IPS DF 6.9 (cell line): ENCODE results near the gene KRT85.

Experiments used
- DNase-seq: peaks from one replicate; pipeline ENCODE4 v3.0.0-alpha.2; 2013; ENCODE audit warnings: low read depth, low spot score
- H3K27ac ChIP-seq: one replicate; pipeline ENCODE4 v1.5.1; 2013; ENCODE audit warnings: low read length, control low read depth
- H3K27me3 ChIP-seq: 2 replicates; pipeline ENCODE4 v1.6.1; 2013; ENCODE audit warnings: mild to moderate bottlenecking, low read length; ENCODE audit not compliant: control insufficient read depth, insufficient read depth
- H3K36me3 ChIP-seq: 2 replicates; pipeline ENCODE4 v1.6.1; 2013; ENCODE audit warnings: low read length; ENCODE audit not compliant: control insufficient read depth, insufficient read depth
- H3K4me1 ChIP-seq: 2 replicates; pipeline ENCODE4 v1.6.1; 2013; ENCODE audit warnings: low read length; ENCODE audit not compliant: control insufficient read depth, insufficient read depth
- H3K4me3 ChIP-seq: 2 replicates; pipeline ENCODE4 v1.5.1; 2013; ENCODE audit warnings: mild to moderate bottlenecking, low read length
- H3K9me3 ChIP-seq: 2 replicates; pipeline ENCODE4 v1.6.1; 2013; ENCODE audit warnings: low read length, inconsistent platforms; ENCODE audit not compliant: control insufficient read depth, insufficient read depth
- WGBS: extraction: QIAGEN DNeasy Blood & Tissue Kit; methylation state at CpG from one replicate; pipeline ENCODE4 v1.1.7; 2013; ENCODE audit warnings: mixed read lengths, missing lambda C conversion rate; ENCODE audit not compliant: insufficient read length, insufficient coverage; 5-methylcytosine and 5-hydroxymethylcytosine counted together

KRT85 gene

DNA sequence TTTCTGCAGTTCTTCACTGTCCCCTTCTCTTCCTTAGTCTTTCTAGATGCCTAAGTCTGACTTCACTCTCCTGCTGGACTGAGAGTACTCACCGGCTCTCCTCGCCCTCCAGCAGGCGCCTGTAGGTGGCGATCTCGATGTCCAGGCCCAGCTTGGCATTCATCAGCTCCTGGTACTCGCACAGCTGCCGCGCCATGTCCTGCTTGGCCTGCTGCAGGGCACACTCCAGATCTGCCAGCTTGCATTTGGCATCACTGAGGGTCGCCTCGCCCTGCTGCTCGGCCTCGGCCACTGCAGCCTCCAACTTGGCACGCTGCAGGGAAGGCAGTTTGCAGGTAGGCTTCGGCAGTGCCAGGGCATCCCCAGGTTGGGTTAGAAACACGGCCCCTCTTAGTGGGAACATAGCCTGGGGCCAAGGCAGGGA, 13.0 kb upstream of the KRT85 start:
- H3K9me3 ChIP-seq: no peaks in the 10 kb centered on the region
- no peaks in the 10 kb centered on the region for H3K27me3 ChIP-seq
- no CpG with 5 or more reads among the region's 15 CpGs for WGBS
- peak; percentile 18 for DNase-seq
- H3K27ac ChIP-seq: no peak overlapping the region
- no peak overlapping the region for H3K4me3 ChIP-seq
- no peaks in the 10 kb centered on the region; the same call in 1 of the 2 replicates for H3K4me1 ChIP-seq
- H3K36me3 ChIP-seq: no peaks in the 10 kb centered on the region

GRCh38 chr12:52379536-52379935, 12.3 kb upstream of the KRT85 start:
- Histone ChIP-seq H3K36me3 (no peaks in the 10 kb centered on the region), H3K9me3 (no peaks in the 10 kb centered on the region), H3K27me3 (no peaks in the 10 kb centered on the region), H3K4me3 (no peak overlapping the region), H3K4me1 (no peaks in the 10 kb centered on the region; the same call in 1 of the 2 replicates), H3K27ac (no peak overlapping the region)
- no peak for DNase-seq
- WGBS: no CpG with 5 or more reads among the region's 6 CpGs

GRCh38 chr12:52378091-52378490, 10.8 kb upstream of the KRT85 start:
- Histone ChIP-seq H3K36me3 (no peaks in the 10 kb centered on the region), H3K9me3 (no peaks in the 10 kb centered on the region), H3K4me1 (no peaks in the 10 kb centered on the region; the same call in 1 of the 2 replicates), H3K27ac (no peak overlapping the region), H3K4me3 (no peak overlapping the region), H3K27me3 (no peaks in the 10 kb centered on the region)
- DNase-seq: no peak
- WGBS: no CpG with 5 or more reads among the region's 19 CpGs

DNA sequence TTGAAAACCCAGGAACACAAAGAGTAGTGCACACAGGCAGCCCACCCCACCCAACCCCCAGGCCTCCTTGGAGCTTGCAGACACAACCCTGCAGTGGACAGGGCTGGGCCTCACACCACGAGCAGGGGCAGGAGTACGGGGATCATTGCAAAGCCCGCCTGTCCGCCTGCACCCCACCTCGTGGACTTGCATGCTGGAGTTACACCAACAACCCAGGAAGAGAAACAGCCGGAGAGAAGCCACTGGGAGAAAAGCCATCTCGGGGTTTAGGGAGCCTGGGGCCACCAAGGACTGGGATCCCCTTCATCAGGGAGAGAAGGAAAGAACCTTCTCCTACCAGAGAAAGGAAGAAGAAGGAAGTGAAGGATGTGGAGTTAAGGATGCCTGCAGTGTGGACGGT, 10.0 kb upstream of the KRT85 start:
- Histone ChIP-seq H3K9me3 (no peaks in the 10 kb centered on the region), H3K4me3 (no peak overlapping the region), H3K4me1 (no peaks in the 10 kb centered on the region; the same call in 1 of the 2 replicates), H3K27me3 (no peaks in the 10 kb centered on the region), H3K27ac (no peak overlapping the region), H3K36me3 (no peaks in the 10 kb centered on the region)
- no CpG with 5 or more reads among the region's 8 CpGs for WGBS
- DNase-seq: no peak

DNA sequence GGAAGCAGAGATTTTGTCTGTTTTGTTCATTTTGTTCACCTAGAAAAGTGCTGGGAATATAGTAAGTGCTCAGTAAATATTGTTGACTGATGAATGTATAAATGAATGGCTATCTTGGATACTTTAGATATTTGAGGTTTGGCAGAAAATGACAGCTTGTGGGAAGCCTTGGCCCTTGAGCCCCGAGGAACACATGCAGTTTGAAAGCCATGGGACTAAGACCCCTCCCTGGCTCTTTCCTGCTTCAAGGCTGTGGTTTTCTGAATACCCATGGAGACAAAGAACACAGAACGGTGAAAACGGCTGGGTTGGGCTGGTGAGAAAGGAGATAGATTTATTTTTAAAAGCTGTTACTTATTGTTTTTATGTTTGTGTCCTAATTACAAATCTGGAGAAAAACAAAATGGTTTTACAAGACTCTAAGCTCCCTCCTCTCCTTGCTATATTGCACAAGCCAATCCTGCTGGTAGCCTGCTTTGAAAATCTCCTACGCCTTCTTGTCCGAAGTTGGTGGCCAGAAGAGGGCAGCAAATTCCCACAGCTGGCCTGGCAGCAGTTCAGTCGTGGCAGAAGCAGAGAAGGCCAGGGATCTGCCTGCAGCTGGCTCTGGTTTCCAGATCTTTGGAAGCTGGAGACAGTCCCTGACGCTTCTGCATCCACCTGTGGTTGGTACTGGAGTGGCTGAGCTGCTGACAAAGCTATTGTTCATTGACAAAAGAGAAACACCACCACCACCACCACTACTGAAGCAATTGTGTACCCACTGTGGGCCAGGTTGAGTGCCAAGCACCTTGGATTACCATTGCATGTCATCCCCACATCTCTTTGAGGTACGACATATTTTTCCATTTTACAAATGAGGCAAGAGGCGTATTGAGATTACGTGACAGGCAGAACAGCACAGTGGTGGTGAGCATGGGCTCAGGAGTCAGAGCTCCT, 5.2 kb upstream of the KRT85 start:
- Histone ChIP-seq H3K36me3 (no peaks in the 10 kb centered on the region), H3K9me3 (no peaks in the 10 kb centered on the region), H3K27me3 (no peaks in the 10 kb centered on the region), H3K27ac (no peak overlapping the region), H3K4me3 (no peak overlapping the region), H3K4me1 (no peaks in the 10 kb centered on the region)
- peak; percentile 47 for DNase-seq
- no CpG with 5 or more reads among the region's 10 CpGs for WGBS

DNA sequence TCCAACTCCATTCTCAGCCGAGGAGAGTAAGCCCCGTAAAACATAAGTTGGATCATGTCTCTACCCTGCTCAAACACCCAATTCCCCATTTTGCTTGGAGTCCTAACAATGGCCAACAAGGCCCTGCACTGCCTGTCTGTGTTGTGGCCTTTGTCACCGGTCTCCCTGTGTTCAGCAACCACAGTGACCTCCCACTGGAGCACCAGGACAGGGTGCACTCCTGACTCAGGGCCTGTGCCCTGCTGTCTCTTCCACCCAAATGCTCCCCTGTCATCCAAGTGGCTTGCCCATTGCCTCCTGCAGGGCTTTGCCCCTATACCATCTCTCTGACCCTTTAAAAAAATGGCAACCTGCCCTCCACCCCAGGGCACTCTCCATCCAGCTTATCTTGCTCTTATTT, 4.4 kb upstream of the KRT85 start:
- H3K36me3 ChIP-seq: no peaks in the 10 kb centered on the region
- H3K4me3 ChIP-seq: no peak overlapping the region
- no peaks in the 10 kb centered on the region for H3K9me3 ChIP-seq
- no peak overlapping the region for H3K27ac ChIP-seq
- H3K4me1 ChIP-seq: no peaks in the 10 kb centered on the region
- WGBS: no CpG with 5 or more reads among the region's 3 CpGs
- DNase-seq: no peak
- H3K27me3 ChIP-seq: no peaks in the 10 kb centered on the region

GRCh38 chr12:52370926-52371608, 3.8 kb upstream of the KRT85 start:
- no peaks in the 10 kb centered on the region for H3K27me3 ChIP-seq
- H3K4me1 ChIP-seq: no peaks in the 10 kb centered on the region
- H3K4me3 ChIP-seq: no peak overlapping the region
- no peaks in the 10 kb centered on the region for H3K36me3 ChIP-seq
- WGBS: no CpG with 5 or more reads among the region's 12 CpGs
- no peaks in the 10 kb centered on the region for H3K9me3 ChIP-seq
- H3K27ac ChIP-seq: no peak overlapping the region
- no peak for DNase-seq

GRCh38 chr12:52369809-52370208, 2.5 kb upstream of the KRT85 start:
- Histone ChIP-seq H3K27ac (no peak overlapping the region), H3K36me3 (no peaks in the 10 kb centered on the region), H3K27me3 (no peaks in the 10 kb centered on the region), H3K4me1 (no peaks in the 10 kb centered on the region), H3K9me3 (no peaks in the 10 kb centered on the region), H3K4me3 (no peak overlapping the region)
- no peak for DNase-seq
- WGBS: no CpG with 5 or more reads among the region's 6 CpGs

DNA sequence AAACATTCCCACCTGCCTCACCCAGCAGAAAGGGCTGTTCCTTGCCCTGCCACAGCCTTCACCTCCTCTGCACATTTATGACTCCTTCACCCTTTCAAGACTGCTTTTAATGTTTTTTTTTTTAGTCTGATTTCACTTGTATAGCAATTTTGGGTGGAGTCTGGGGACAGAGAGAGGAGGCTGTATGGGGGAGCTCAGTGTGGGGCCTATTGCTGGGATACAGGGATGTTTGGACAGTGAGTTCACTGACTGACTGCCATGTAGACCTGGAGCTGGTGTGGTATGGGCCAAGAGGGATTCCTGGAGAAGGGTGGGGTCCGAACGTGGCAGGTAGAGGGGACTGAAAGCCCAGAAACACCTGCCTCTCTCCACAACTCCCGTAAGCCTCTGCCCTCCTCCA, 1.9 kb upstream of the KRT85 start:
- Histone ChIP-seq H3K9me3 (no peaks in the 10 kb centered on the region), H3K4me1 (no peaks in the 10 kb centered on the region), H3K27me3 (no peaks in the 10 kb centered on the region), H3K27ac (no peak overlapping the region), H3K4me3 (no peak overlapping the region), H3K36me3 (no peaks in the 10 kb centered on the region)
- no CpG with 5 or more reads among the region's 3 CpGs for WGBS
- DNase-seq: no peak

DNA sequence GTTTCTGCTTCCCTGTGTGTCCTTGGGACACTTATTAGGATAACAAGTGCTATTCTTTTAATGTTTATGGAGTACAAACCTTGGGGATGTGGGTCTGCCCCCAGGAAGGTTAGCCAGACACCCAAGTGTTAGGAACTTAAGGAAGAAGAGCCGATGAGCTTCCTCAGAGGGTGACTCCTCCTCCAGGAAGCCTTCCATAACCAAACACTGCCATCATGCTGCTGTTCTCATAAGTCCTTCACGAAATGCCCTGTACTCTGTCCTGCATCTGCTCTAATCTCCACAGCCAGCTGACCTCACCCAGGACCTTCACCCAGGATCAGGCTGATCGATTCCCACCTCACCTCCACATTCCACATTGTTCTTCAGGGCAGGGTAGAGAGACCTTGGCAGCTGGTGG, 1.2 kb upstream of the KRT85 start:
- H3K4me3 ChIP-seq: no peak overlapping the region

More for the DNA sequence above, 1.2 kb upstream of the KRT85 start:
- no peaks in the 10 kb centered on the region for H3K36me3 ChIP-seq
- no CpG with 5 or more reads among the region's 3 CpGs for WGBS
- H3K4me1 ChIP-seq: no peaks in the 10 kb centered on the region
- H3K9me3 ChIP-seq: no peaks in the 10 kb centered on the region
- H3K27me3 ChIP-seq: no peaks in the 10 kb centered on the region
- no peak for DNase-seq
- H3K27ac ChIP-seq: no peak overlapping the region
